HCT116 (cell line): ENCODE data around the gene RBM20. TPM values are rescaled to one million over a fixed set of nuclear protein-coding genes. Genes with fewer than 3 reads are reported as not detected.
A peak's percentile ranks its signal among the peaks of the same experiment; 100 is the strongest.

Experiments
- ATAC-seq: fragments of 200-7000 bp; cut with Tn5 transposase; 2 replicates; pipeline ENCODE4 v1.9.1; 2020; ENCODE audit warnings: mild to moderate bottlenecking, moderate library complexity
- BruUV-seq: library from RNA; stranded (reverse); fragments of 400-500 nt; replicated peaks from 2 replicates; lab custom pipeline; 2021; lab: Mats Ljungman, UMichigan
- CTCF ChIA-PET: fragments of 300-600 bp; sonication (Branson Sonifier 250); formaldehyde crosslinking; loops from one replicate; lab custom pipeline; 2021; ENCODE audit warnings: antibody characterized with exemption; lab: Charles Lee
- POLR2A ChIA-PET: fragments of 300-600, 350-600 bp; sonication (Branson Sonifier 250); formaldehyde crosslinking; loops from one replicate; lab custom pipeline; 2021; ENCODE audit warnings: antibody characterized with exemption; lab: Charles Lee
- RAD21 ChIA-PET, 2 experiments: fragments of 300-600 bp; sonication (Branson Sonifier 250); formaldehyde crosslinking; loops; one replicate each; lab custom pipeline; 2023; ENCODE audit warnings: low total read pairs in 2 of 2; ENCODE audit not compliant: uncharacterized antibody in 2 of 2, unreplicated experiment in 2 of 2, low non-redundant PET in 1 of 2; lab: Charles Lee
- DNase-seq: peaks from one replicate; pipeline ENCODE4 v3.0.0-alpha.2; 2010; ENCODE audit warnings: low read depth, low spot score
- H2AFZ ChIP-seq: fragments of 200-600 bp; shearing (Covaris generic), sonication (generic); 2 replicates; pipeline ENCODE4 v1.6.1; 2017; ENCODE audit warnings: low read depth, mixed run types, mixed read lengths, antibody characterized with exemption, low read length; ENCODE audit not compliant: poor library complexity, severe bottlenecking
- H3K27ac ChIP-seq: 2 replicates; pipeline ENCODE4 v1.5.1; 2012; ENCODE audit warnings: low read depth, low read length
- H3K27me3 ChIP-seq: fragments of 200-600 bp; sonication (generic); 2 replicates; pipeline ENCODE4 v1.6.1; 2016; ENCODE audit warnings: mixed run types, low read length, mixed read lengths; ENCODE audit not compliant: insufficient read depth
- H3K36me3 ChIP-seq, 2 experiments: fragments of 200-500 bp in 1 of 2; fragments of 200-600 bp in 1 of 2; sonication (Bioruptor generic) in 1 of 2; sonication (generic) in 1 of 2; 2 replicates each; pipeline versions ENCODE4 v1.5.1 to v1.6.1; 2014 to 2016; ENCODE audit warnings: low read length in 2 of 2, inconsistent platforms in 1 of 2, mixed read lengths in 1 of 2, mixed run types in 1 of 2; ENCODE audit not compliant: insufficient read depth in 2 of 2, control insufficient read depth in 1 of 2
- H3K4me1 ChIP-seq, 2 experiments: fragments of 200-600 bp in 1 of 2; sonication (generic) in 1 of 2; 2 replicates each; pipeline versions ENCODE4 v1.5.1 to v1.6.1; 2012 to 2017; ENCODE audit warnings: low read length in 2 of 2, inconsistent platforms in 1 of 2, mild to moderate bottlenecking in 1 of 2, mixed read lengths in 1 of 2, mixed run types in 1 of 2, moderate library complexity in 1 of 2; ENCODE audit not compliant: insufficient read depth in 2 of 2, control insufficient read depth in 1 of 2
- H3K4me2 ChIP-seq: fragments of 200-600 bp; sonication (generic); 2 replicates; pipeline ENCODE4 v1.6.1; 2017; ENCODE audit warnings: mixed run types, low read length, mixed read lengths
- H3K4me3 ChIP-seq, 2 experiments: fragments of 200-600 bp in 1 of 2; sonication (generic) in 1 of 2; replicated peaks in 1 of 2; 2 replicates each; pipeline ENCODE4 v1.5.1; 2011 to 2016; ENCODE audit warnings: low read length in 2 of 2, control low read depth in 1 of 2, low read depth in 1 of 2, mild to moderate bottlenecking in 1 of 2, mixed read lengths in 1 of 2, mixed run types in 1 of 2
- H3K79me2 ChIP-seq: fragments of 200-600 bp; sonication (generic); 2 replicates; pipeline ENCODE4 v1.6.1; 2017; ENCODE audit warnings: mild to moderate bottlenecking, mixed run types, low read length, moderate library complexity, mixed read lengths; ENCODE audit not compliant: insufficient read depth
- H3K9ac ChIP-seq: fragments of 200-600 bp; sonication (generic); 2 replicates; pipeline ENCODE4 v1.6.1; 2016; ENCODE audit warnings: low read length, mixed read lengths
- H3K9me2 ChIP-seq: fragments of 200-600 bp; sonication (generic), shearing (Covaris generic); 2 replicates; pipeline ENCODE4 v1.6.1; 2017; ENCODE audit warnings: mixed run types, mild to moderate bottlenecking, moderate library complexity; ENCODE audit not compliant: insufficient read depth
- H3K9me3 ChIP-seq, 2 experiments: fragments of 200-500 bp in 1 of 2; fragments of 200-600 bp in 1 of 2; sonication (Bioruptor generic) in 1 of 2; sonication (generic) in 1 of 2; 2 replicates each; pipeline ENCODE4 v1.6.1; 2014 to 2017; ENCODE audit warnings: low read length in 2 of 2, mixed read lengths in 2 of 2, inconsistent platforms in 1 of 2, low read depth in 1 of 2, mild to moderate bottlenecking in 1 of 2, mixed run types in 1 of 2, moderate library complexity in 1 of 2; ENCODE audit not compliant: control insufficient read depth in 1 of 2, insufficient read depth in 1 of 2
- H4K20me1 ChIP-seq: fragments of 200-600 bp; sonication (generic), shearing (Covaris generic); 2 replicates; pipeline ENCODE4 v1.6.1; 2017; ENCODE audit warnings: mixed run types, mild to moderate bottlenecking, moderate library complexity; ENCODE audit not compliant: insufficient read depth
- ATF3 ChIP-seq: IDR thresholded peaks from 2 replicates; pipeline ENCODE4 v1.6.1; 2012
- CBX3 ChIP-seq: IDR thresholded peaks from 2 replicates; pipeline ENCODE4 v1.6.1; 2012; ENCODE audit warnings: low read depth
- CEBPB ChIP-seq: IDR thresholded peaks from 2 replicates; pipeline ENCODE4 v1.6.1; 2012; ENCODE audit warnings: low read depth
- CTCF ChIP-seq, 3 experiments: fragments of 200-600 bp in 1 of 3; sonication (generic) in 1 of 3; IDR thresholded peaks in 2 of 3; conservative IDR thresholded peaks in 1 of 3; 2 replicates each; pipeline ENCODE4 v1.5.1; 2012 to 2017; ENCODE audit warnings: low read depth in 2 of 3, low read length in 2 of 3, antibody characterized with exemption in 1 of 3, borderline replicate concordance in 1 of 3, control low read depth in 1 of 3, mild to moderate bottlenecking in 1 of 3, mixed read lengths in 1 of 3, mixed run types in 1 of 3, moderate library complexity in 1 of 3; ENCODE audit not compliant: insufficient read depth in 1 of 3
- EGR1 ChIP-seq: IDR thresholded peaks from 2 replicates; pipeline ENCODE4 v1.6.1; 2012; ENCODE audit warnings: low read depth
- ELF1 ChIP-seq: IDR thresholded peaks from 2 replicates; pipeline ENCODE4 v1.6.1; 2012; ENCODE audit warnings: low read depth, borderline replicate concordance
- EZH2 ChIP-seq: fragments of 200-600 bp; sonication (generic); IDR thresholded peaks from 2 replicates; pipeline ENCODE4 v1.6.1; 2017; ENCODE audit warnings: antibody characterized with exemption, mixed run types
- EZH2phosphoT487 ChIP-seq: fragments of 200-600 bp; IDR thresholded peaks from 2 replicates; pipeline ENCODE4 v1.6.1; 2018; ENCODE audit warnings: antibody characterized with exemption, borderline replicate concordance
- JUND ChIP-seq: IDR thresholded peaks from 2 replicates; pipeline ENCODE4 v1.6.1; 2012
- MAX ChIP-seq: IDR thresholded peaks from 2 replicates; pipeline ENCODE4 v1.6.1; 2012
- POLR2A ChIP-seq: IDR thresholded peaks from 2 replicates; pipeline ENCODE4 v1.7.0; 2011; ENCODE audit warnings: borderline replicate concordance; ENCODE audit not compliant: insufficient read depth, insufficient read length; ENCODE audit errors: extremely low read depth
- RAD21 ChIP-seq: IDR thresholded peaks from 2 replicates; pipeline ENCODE4 v1.6.1; 2012; ENCODE audit warnings: low read depth, mild to moderate bottlenecking
- REST ChIP-seq: IDR thresholded peaks from 2 replicates; pipeline ENCODE4 v1.6.1; 2012; ENCODE audit warnings: low read depth
- SP1 ChIP-seq: IDR thresholded peaks from 2 replicates; pipeline ENCODE4 v1.6.1; 2012; ENCODE audit warnings: low read depth
- SRF ChIP-seq: IDR thresholded peaks from 2 replicates; pipeline ENCODE4 v1.6.1; 2012; ENCODE audit warnings: low read depth
- TCF7L2 ChIP-seq: IDR thresholded peaks from 2 replicates; pipeline ENCODE4 v1.7.0; 2011; ENCODE audit warnings: borderline replicate concordance, inconsistent platforms; ENCODE audit not compliant: insufficient read depth, insufficient read length; ENCODE audit errors: extremely low read depth
- YY1 ChIP-seq: IDR thresholded peaks from 2 replicates; pipeline ENCODE4 v1.6.1; 2011; ENCODE audit warnings: low read length, low read depth, moderate library complexity, mild to moderate bottlenecking; ENCODE audit not compliant: insufficient replicate concordance; ENCODE audit errors: extremely low read depth
- ZBTB33 ChIP-seq: IDR thresholded peaks from 2 replicates; pipeline ENCODE4 v1.6.1; 2011; ENCODE audit warnings: mild to moderate bottlenecking, low read length, moderate library complexity; ENCODE audit not compliant: insufficient replicate concordance; ENCODE audit errors: extremely low read depth
- ZFX ChIP-seq: fragments of 450-650 bp; IDR thresholded peaks from 2 replicates; pipeline ENCODE4 v1.6.1; 2017
- ZNF274 ChIP-seq: fragments of 200-500 bp; sonication (Bioruptor generic); IDR thresholded peaks from 2 replicates; pipeline ENCODE4 v1.6.1; 2014; ENCODE audit warnings: mild to moderate bottlenecking, low read depth, low read length, inconsistent platforms
- intact Hi-C: fragments of 100-400 bp; cut with micrococcal nuclease; formaldehyde crosslinking; loops from 2 replicates; pipeline ENCODE4 v1.10.0; 2022
- total RNA-seq: library from RNA; stranded (reverse); gene quantifications from one replicate; pipeline ENCODE4 v1.2.1, GENCODE V29; 2021; ENCODE audit not compliant: unreplicated experiment

RBM20 gene
- total RNA-seq, 1 experiment from 2014 or later: 2.0 TPM

GRCh38 chr10:110725801-110726630 lies 81.9 kb downstream of the RBM20 start:
- Histone ChIP-seq H3K9me3 (no peaks in the 10 kb centered on the region), H3K4me3 (no peak overlapping the region), H3K4me2 (no peak overlapping the region), H3K9me2 (no peaks in the 10 kb centered on the region), H3K27me3 (peaks cover 7% of the 10 kb centered on the region), H3K4me1 (no peaks in the 10 kb centered on the region), H3K27ac (no peak overlapping the region), H3K36me3 (no peaks in the 10 kb centered on the region)
- RAD21 ChIA-PET: no interaction called here
- intact Hi-C loops: no loop called here
- no TSS peak for BruUV-seq
- no peak for DNase-seq
- CTCF ChIA-PET: no interaction called here
- TF ChIP-seq SP1 (no peak), CEBPB (no peak), POLR2A (no peak), ELF1 (no peak), EZH2phosphoT487 (no peak), CBX3 (no peak), YY1 (no peak), SRF (no peak), JUND (no peak), EGR1 (no peak), ZNF274 (no peak), TCF7L2 (no peak), ZFX (no peak), MAX (no peak), EZH2 (no peak), CTCF (IDR thresholded peaks at IDR 0.05 in 2 of 3, conservative IDR thresholded peaks at IDR 0.05 in 1 of 3; ENCODE audit: borderline replicate concordance in 1 of 3, insufficient read depth in 1 of 3, low read depth in 2 of 3, low read length in 2 of 3) (no peak), RAD21 (no peak), ZBTB33 (no peak), REST (no peak), ATF3 (no peak)
- TF ChIP-seq, all 23 proteins: peak for 0
- H2AFZ ChIP-seq: no peak overlapping the region
- POLR2A ChIA-PET: interaction anchor here (0.5 kb wide), 1 partner anchor 186 kb away, joined by 3 read pairs; no protein-coding TSS in a partner anchor
- no peaks in the 10 kb centered on the region for H4K20me1 ChIP-seq
- ATAC-seq: peak; percentile 63
- H3K9ac ChIP-seq: no peak overlapping the region
- H3K79me2 ChIP-seq: no peaks in the 10 kb centered on the region
